ENCODE data around the gene ELF3. TPM values are rescaled to one million over a fixed set of nuclear protein-coding genes. Genes with fewer than 3 reads are reported as not detected.

Gene ELF3
- total and polyA plus RNA-seq, 5 donors from 2014 or later = 1.0 TPM; not detected in 4

DNA sequence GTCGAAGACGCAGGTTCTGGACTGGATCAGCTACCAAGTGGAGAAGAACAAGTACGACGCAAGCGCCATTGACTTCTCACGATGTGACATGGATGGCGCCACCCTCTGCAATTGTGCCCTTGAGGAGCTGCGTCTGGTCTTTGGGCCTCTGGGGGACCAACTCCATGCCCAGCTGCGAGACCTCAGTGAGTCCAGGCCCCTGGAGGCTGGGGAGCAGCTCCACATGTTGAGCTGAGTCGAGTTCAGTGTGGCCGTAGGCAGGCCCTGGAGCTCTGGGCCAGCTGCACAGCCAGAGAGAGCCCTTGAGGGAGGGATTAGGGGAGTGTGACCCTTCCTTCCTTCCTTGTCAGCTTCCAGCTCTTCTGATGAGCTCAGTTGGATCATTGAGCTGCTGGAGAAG, 1.6 kb downstream of the ELF3 start:
- Mint-ChIP-seq H3K4me3 (no peak overlapping the region), H3K36me3 (peaks cover 13% of the 10 kb centered on the region), H3K27me3 (no peaks in the 10 kb centered on the region), H3K4me1 (peaks cover 0 to 4% (median 3%) of the 10 kb centered on the region in 4 donors), H3K27ac (no peak overlapping the region), H3K9me3 (no peaks in the 10 kb centered on the region)
- Histone ChIP-seq H3K27me3 (ENCODE audit: control insufficient read depth, insufficient read depth, low read length) (peaks cover 2% of the 10 kb centered on the region), H3K4me3 (ENCODE audit: low read depth, low read length) (no peak overlapping the region), H3K9me3 (ENCODE audit: control insufficient read depth in 2 of 2, low read length in 2 of 2) (no peaks in the 10 kb centered on the region), H3K36me3 (ENCODE audit: control insufficient read depth, insufficient read depth, low read length) (no peaks in the 10 kb centered on the region), H3K27ac (ENCODE audit: insufficient read depth, low read length, poor library complexity, severe bottlenecking) (no peak overlapping the region), H3K4me1 (ENCODE audit: control insufficient read depth, insufficient read depth, low read length, poor library complexity, severe bottlenecking) (no peaks in the 10 kb centered on the region)
- no peak for DNase-seq
- no peak for ATAC-seq (ENCODE audit: low read depth in 2 of 2)

DNA sequence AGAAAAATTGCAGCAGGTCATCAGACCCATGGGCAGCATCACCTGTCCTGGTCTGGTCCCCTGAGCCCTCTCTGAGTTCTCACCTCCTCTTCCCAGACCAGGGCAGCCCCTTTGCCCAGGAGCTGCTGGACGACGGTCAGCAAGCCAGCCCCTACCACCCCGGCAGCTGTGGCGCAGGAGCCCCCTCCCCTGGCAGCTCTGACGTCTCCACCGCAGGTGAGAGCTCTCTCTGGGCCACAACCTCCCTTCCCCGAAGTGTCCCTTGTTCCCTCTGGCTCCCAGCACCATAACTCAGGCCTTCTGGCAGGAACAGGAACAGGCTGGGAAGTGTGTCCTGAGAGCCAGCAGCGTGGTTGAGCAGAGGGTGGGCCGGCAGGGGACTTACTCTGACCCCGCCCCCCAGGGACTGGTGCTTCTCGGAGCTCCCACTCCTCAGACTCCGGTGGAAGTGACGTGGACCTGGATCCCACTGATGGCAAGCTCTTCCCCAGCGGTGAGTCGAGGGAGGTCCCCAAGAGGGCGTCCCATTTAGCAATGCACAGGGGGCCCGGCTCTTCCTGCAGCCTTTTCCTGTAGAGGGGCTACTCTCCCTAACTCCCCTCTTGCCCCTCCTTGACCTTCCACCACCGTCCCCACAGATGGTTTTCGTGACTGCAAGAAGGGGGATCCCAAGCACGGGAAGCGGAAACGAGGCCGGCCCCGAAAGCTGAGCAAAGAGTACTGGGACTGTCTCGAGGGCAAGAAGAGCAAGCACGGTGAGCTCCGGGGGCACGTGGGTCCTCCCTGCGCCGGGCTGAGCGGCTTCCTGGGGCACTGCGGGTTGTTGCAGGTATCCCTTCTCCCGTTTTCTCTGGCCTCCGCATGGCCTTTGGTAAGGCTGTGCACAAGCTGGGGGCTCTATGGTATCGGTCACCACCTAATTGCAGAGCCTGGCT, 2.4 kb downstream of the ELF3 start:
- Histone ChIP-seq H3K4me3 (ENCODE audit: low read depth, low read length) (no peak overlapping the region), H3K4me1 (ENCODE audit: control insufficient read depth, insufficient read depth, low read length, poor library complexity, severe bottlenecking) (no peaks in the 10 kb centered on the region), H3K9me3 (ENCODE audit: control insufficient read depth in 2 of 2, low read length in 2 of 2) (no peaks in the 10 kb centered on the region), H3K36me3 (ENCODE audit: control insufficient read depth, insufficient read depth, low read length) (no peaks in the 10 kb centered on the region), H3K27me3 (ENCODE audit: control insufficient read depth, insufficient read depth, low read length) (peaks cover 2% of the 10 kb centered on the region), H3K27ac (ENCODE audit: insufficient read depth, low read length, poor library complexity, severe bottlenecking) (no peak overlapping the region)
- Mint-ChIP-seq H3K4me3 (no peak overlapping the region), H3K9me3 (no peaks in the 10 kb centered on the region), H3K36me3 (peaks cover 5% of the 10 kb centered on the region), H3K4me1 (peaks cover 0 to 4% (median 3%) of the 10 kb centered on the region in 4 donors), H3K27me3 (no peaks in the 10 kb centered on the region), H3K27ac (no peak overlapping the region)
- ATAC-seq (ENCODE audit: low read depth in 2 of 2) = no peak
- no peak for DNase-seq

DNA sequence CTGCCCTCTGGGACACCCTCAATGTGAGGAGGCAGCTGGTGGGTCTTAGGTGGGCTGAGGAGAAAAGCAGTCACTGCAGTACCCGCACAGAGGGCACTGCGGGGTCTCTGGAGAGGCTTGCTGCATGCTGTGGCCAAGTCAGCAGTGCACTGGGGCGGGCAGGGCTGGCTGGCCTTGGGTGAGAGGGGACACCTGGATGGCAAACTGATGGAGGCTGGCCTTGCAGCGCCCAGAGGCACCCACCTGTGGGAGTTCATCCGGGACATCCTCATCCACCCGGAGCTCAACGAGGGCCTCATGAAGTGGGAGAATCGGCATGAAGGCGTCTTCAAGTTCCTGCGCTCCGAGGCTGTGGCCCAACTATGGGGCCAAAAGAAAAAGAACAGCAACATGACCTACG, 3.2 kb downstream of the ELF3 start:
- ATAC-seq (ENCODE audit: low read depth in 2 of 2) (no peak), DNase-seq (no peak)
- Histone ChIP-seq H3K27ac (ENCODE audit: insufficient read depth, low read length, poor library complexity, severe bottlenecking) (no peak overlapping the region), H3K9me3 (ENCODE audit: control insufficient read depth in 2 of 2, low read length in 2 of 2) (no peaks in the 10 kb centered on the region), H3K4me1 (ENCODE audit: control insufficient read depth, insufficient read depth, low read length, poor library complexity, severe bottlenecking) (no peaks in the 10 kb centered on the region), H3K36me3 (ENCODE audit: control insufficient read depth, insufficient read depth, low read length) (no peaks in the 10 kb centered on the region), H3K4me3 (ENCODE audit: low read depth, low read length) (no peak overlapping the region), H3K27me3 (ENCODE audit: control insufficient read depth, insufficient read depth, low read length) (peaks cover 2% of the 10 kb centered on the region)
- H3K27me3 Mint-ChIP-seq = no peaks in the 10 kb centered on the region
- peaks cover 0 to 4% (median 3%) of the 10 kb centered on the region in 4 donors for H3K4me1 Mint-ChIP-seq
- H3K27ac Mint-ChIP-seq = no peak overlapping the region
- H3K36me3 Mint-ChIP-seq = peaks cover 5% of the 10 kb centered on the region
- H3K9me3 Mint-ChIP-seq = no peaks in the 10 kb centered on the region
- H3K4me3 Mint-ChIP-seq = no peak overlapping the region

DNA sequence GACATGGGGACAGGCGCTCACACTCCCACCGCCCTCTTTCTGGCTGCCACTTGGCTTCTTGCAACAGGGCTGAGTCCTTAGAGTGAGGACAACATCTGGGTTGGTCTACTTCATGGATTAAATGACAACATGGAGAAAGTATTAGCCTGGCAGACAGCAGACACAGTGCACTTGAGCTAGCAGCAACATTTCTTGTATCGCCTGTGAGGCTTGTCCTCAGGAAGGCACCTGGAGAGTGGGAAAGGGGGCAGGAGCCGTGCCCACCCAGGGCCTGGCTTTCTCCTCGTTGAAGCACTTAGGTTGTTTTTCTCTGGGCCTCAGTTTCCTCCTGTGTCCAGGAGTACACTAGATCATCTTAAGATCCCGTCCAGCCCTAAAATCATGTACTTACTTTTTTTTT, 3.7 kb downstream of the ELF3 start:
- no peak overlapping the region for H3K4me3 ChIP-seq (ENCODE audit: low read depth, low read length)
- H3K4me3 Mint-ChIP-seq = no peak overlapping the region
- peaks cover 2% of the 10 kb centered on the region for H3K27me3 ChIP-seq (ENCODE audit: control insufficient read depth, insufficient read depth, low read length)
- peaks cover 0 to 2% (median 0%) of the 10 kb centered on the region in 7 donors for H3K9me3 Mint-ChIP-seq
- DNase-seq = no peak
- H3K36me3 Mint-ChIP-seq = peaks cover 5% of the 10 kb centered on the region
- no peaks in the 10 kb centered on the region for H3K4me1 ChIP-seq (ENCODE audit: control insufficient read depth, insufficient read depth, low read length, poor library complexity, severe bottlenecking)
- no peaks in the 10 kb centered on the region for H3K36me3 ChIP-seq (ENCODE audit: control insufficient read depth, insufficient read depth, low read length)
- H3K27ac ChIP-seq (ENCODE audit: insufficient read depth, low read length, poor library complexity, severe bottlenecking) = no peak overlapping the region
- no peak overlapping the region for H3K27ac Mint-ChIP-seq
- H3K9me3 ChIP-seq (ENCODE audit: control insufficient read depth in 2 of 2, low read length in 2 of 2) = no peaks in the 10 kb centered on the region
- ATAC-seq (ENCODE audit: low read depth in 2 of 2) = no peak
- peaks cover 4% of the 10 kb centered on the region for H3K27me3 Mint-ChIP-seq
- H3K4me1 Mint-ChIP-seq = peaks cover 0 to 4% (median 3%) of the 10 kb centered on the region in 4 donors

DNA sequence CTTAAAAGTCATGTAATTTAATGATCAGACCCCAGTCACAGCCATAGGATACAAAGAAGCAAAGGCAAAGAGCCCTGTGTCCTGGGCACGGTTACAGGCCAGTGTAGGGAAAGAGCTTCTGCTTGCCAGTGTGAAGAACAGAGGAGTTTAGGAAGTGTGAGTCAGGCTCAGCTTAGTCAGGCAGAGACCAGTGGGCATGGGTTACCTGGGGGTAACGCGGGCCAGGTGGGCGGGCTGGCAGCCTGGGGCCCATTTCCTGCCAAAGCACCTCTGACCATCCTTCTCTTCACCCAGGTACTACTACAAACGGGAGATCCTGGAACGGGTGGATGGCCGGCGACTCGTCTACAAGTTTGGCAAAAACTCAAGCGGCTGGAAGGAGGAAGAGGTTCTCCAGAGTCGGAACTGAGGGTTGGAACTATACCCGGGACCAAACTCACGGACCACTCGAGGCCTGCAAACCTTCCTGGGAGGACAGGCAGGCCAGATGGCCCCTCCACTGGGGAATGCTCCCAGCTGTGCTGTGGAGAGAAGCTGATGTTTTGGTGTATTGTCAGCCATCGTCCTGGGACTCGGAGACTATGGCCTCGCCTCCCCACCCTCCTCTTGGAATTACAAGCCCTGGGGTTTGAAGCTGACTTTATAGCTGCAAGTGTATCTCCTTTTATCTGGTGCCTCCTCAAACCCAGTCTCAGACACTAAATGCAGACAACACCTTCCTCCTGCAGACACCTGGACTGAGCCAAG, 4.7 kb downstream of the ELF3 start:
- peak overlapping the region in 1 of 3 donors; percentile 28 for H3K27ac Mint-ChIP-seq
- H3K36me3 ChIP-seq (ENCODE audit: control insufficient read depth, insufficient read depth, low read length) = no peaks in the 10 kb centered on the region
- DNase-seq = no peak
- no peak overlapping the region for H3K4me3 ChIP-seq (ENCODE audit: low read depth, low read length)
- no peaks in the 10 kb centered on the region for H3K4me1 Mint-ChIP-seq
- peaks cover 5% of the 10 kb centered on the region for H3K36me3 Mint-ChIP-seq
- H3K9me3 Mint-ChIP-seq = peaks cover 0 to 2% (median 0%) of the 10 kb centered on the region in 7 donors
- no peak for ATAC-seq (ENCODE audit: low read depth in 2 of 2)
- H3K4me1 ChIP-seq (ENCODE audit: control insufficient read depth, insufficient read depth, low read length, poor library complexity, severe bottlenecking) = no peaks in the 10 kb centered on the region
- H3K4me3 Mint-ChIP-seq = no peak overlapping the region
- H3K9me3 ChIP-seq (ENCODE audit: control insufficient read depth in 2 of 2, low read length in 2 of 2) = no peaks in the 10 kb centered on the region
- no peak overlapping the region for H3K27ac ChIP-seq (ENCODE audit: insufficient read depth, low read length, poor library complexity, severe bottlenecking)
- H3K27me3 ChIP-seq (ENCODE audit: control insufficient read depth, insufficient read depth, low read length) = peaks cover 2% of the 10 kb centered on the region
- H3K27me3 Mint-ChIP-seq = peaks cover 4% of the 10 kb centered on the region

DNA sequence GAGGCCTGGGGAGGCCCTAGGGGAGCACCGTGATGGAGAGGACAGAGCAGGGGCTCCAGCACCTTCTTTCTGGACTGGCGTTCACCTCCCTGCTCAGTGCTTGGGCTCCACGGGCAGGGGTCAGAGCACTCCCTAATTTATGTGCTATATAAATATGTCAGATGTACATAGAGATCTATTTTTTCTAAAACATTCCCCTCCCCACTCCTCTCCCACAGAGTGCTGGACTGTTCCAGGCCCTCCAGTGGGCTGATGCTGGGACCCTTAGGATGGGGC, 5.2 kb downstream of the ELF3 start:
- Mint-ChIP-seq H3K4me3 (no peak overlapping the region), H3K27ac (peak overlapping the region in 1 of 3 donors; percentile 28), H3K9me3 (peaks cover 0 to 2% (median 0%) of the 10 kb centered on the region in 7 donors), H3K27me3 (peaks cover 4% of the 10 kb centered on the region), H3K36me3 (peaks cover 5% of the 10 kb centered on the region), H3K4me1 (no peaks in the 10 kb centered on the region)
- H3K4me3 ChIP-seq (ENCODE audit: low read depth, low read length) = no peak overlapping the region
- H3K4me1 ChIP-seq (ENCODE audit: control insufficient read depth, insufficient read depth, low read length, poor library complexity, severe bottlenecking) = no peaks in the 10 kb centered on the region
- H3K27ac ChIP-seq (ENCODE audit: insufficient read depth, low read length, poor library complexity, severe bottlenecking) = no peak overlapping the region
- H3K36me3 ChIP-seq (ENCODE audit: control insufficient read depth, insufficient read depth, low read length) = no peaks in the 10 kb centered on the region
- no peaks in the 10 kb centered on the region for H3K9me3 ChIP-seq (ENCODE audit: control insufficient read depth in 2 of 2, low read length in 2 of 2)
- H3K27me3 ChIP-seq (ENCODE audit: control insufficient read depth, insufficient read depth, low read length) = peaks cover 2% of the 10 kb centered on the region
- no peak for ATAC-seq (ENCODE audit: low read depth in 2 of 2)
- DNase-seq = no peak

DNA sequence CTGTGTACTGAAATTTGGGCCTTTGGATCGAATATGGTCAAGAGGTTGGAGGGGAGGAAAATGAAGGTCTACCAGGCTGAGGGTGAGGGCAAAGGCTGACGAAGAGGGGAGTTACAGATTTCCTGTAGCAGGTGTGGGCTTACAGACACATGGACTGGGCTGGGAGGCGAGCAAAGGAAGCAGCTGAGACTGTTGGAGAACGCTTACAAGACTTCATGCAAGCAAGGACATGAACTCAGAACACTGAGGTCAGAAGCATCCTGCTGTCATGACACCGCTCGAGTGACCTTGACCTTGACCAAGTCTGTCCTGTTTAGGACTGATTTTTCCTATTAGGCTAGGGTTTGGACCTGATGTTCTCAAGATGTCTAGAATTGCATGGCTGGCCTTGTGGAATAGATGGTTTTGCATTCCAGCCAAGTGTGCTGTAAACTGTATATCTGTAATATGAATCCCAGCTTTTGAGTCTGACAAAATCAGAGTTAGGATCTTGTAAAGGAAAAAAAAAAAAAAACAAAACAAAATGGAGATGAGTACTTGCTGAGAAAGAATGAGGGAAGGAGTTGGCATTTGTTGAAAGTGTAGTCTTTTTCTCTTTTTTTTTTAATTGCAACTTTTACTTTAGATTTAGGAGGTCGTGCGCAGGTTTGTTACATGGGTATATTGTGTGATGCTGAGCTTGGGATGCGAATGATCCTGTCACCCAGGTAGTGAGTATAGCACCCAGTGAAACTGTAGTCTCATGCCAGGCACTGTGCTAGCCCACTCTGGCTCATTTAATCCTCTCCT, 5.8 kb downstream of the ELF3 start:
- H3K36me3 Mint-ChIP-seq = peaks cover 5% of the 10 kb centered on the region
- Histone ChIP-seq H3K27ac (ENCODE audit: insufficient read depth, low read length, poor library complexity, severe bottlenecking) (no peak overlapping the region), H3K4me3 (ENCODE audit: low read depth, low read length) (no peak overlapping the region), H3K36me3 (ENCODE audit: control insufficient read depth, insufficient read depth, low read length) (no peaks in the 10 kb centered on the region), H3K9me3 (ENCODE audit: control insufficient read depth in 2 of 2, low read length in 2 of 2) (no peaks in the 10 kb centered on the region), H3K4me1 (ENCODE audit: control insufficient read depth, insufficient read depth, low read length, poor library complexity, severe bottlenecking) (no peaks in the 10 kb centered on the region), H3K27me3 (ENCODE audit: control insufficient read depth, insufficient read depth, low read length) (peaks cover 2% of the 10 kb centered on the region)
- H3K4me1 Mint-ChIP-seq = no peaks in the 10 kb centered on the region
- H3K9me3 Mint-ChIP-seq = peaks cover 0 to 2% (median 0%) of the 10 kb centered on the region in 7 donors
- H3K27me3 Mint-ChIP-seq = peaks cover 4% of the 10 kb centered on the region
- peak overlapping the region in 1 of 3 donors; percentile 28 for H3K27ac Mint-ChIP-seq
- no peak for DNase-seq
- no peak for ATAC-seq (ENCODE audit: low read depth in 2 of 2)
- H3K4me3 Mint-ChIP-seq = no peak overlapping the region
